Erythroblast (primary cell): ENCODE measurements around the gene PTGES3L.
A peak's percentile ranks its signal among the peaks of the same experiment; 100 is the strongest.

Experiments
- GATA1 ChIP-seq: IDR thresholded peaks from 2 replicates; pipeline ENCODE4 v1.6.1; 2011; ENCODE audit warnings: low read depth, mild to moderate bottlenecking, control low read depth, low read length, moderate library complexity
- POLR2A ChIP-seq: IDR thresholded peaks from 2 replicates; pipeline ENCODE4 v1.6.1; 2011; ENCODE audit warnings: mild to moderate bottlenecking, low read length

GRCh38 chr17:43020789-43021740 lies 41.2 kb upstream of the PTGES3L start:
- peak; percentile 16 for TF ChIP-seq POLR2A
- no peak for TF ChIP-seq GATA1
